ENCODE measurements around the gene NINL. TPM values are rescaled to one million over a fixed set of nuclear protein-coding genes. Genes with fewer than 3 reads are reported as not detected.

The NINL gene
- total and polyA plus RNA-seq, 2 of the 4 experiments (the other 2 are of a cell fraction): 3.0 to 10.4 TPM

DNA sequence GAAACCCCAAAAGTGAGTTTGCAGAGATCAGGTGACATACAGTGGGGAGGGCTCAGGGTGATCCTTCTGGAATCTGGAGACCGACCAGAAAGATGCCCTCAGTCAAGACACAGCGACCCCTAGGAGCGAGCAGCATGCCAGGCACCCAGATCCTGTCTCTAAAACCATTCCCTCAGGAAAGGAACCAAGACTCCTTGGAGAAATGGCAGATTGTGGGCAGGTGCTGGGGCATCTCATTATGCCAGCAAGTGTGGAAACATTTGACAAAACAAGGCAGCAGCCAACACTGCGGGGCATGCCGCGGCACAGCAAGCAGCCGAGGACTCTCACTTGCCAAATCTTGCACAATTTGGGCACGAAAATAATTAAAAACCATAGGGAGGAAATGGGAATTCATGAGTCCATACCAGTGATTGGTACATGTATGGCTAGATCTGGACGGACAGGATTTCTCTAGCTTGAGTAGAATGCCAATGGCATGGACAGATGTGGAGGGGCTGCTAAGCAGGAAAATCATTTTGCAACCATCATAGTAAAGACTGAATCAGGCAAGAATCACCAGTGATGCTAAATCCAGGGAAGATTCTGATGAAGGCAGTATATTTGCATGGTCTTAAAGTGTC lies 101.0 kb downstream of the NINL start:
- in situ Hi-C loops (cut with MboI; ENCODE audit: low sequenced_read_pairs): no loop called here
- no peak for DNase-seq
- peaks cover 3% of the 10 kb centered on the region for H3K4me1 ChIP-seq (ENCODE audit: control insufficient read depth, insufficient read depth, low read length)

More for the DNA sequence above, 101.0 kb downstream of the NINL start:
- no peak overlapping the region for H2AFZ ChIP-seq (replicated peaks; ENCODE audit: low read length, poor library complexity)
- ChIA-PET POLR2A (ENCODE audit: unreplicated experiment) (no interaction called here), CTCF (no interaction called here)
- intact Hi-C loops (cut with micrococcal nuclease): loop anchor here (10.0 kb wide), 1 partner anchor 110 kb away; no protein-coding TSS in a partner anchor
- H2BK20ac ChIP-seq (ENCODE audit: low read depth, low read length): no peak overlapping the region
- BruUV-seq (replicated peaks): no TSS peak
- no CpG with 5 or more reads among the region's 9 CpGs for WGBS, 2 experiments (ENCODE audit: extremely low coverage in 2 of 2, insufficient read length in 1 of 2)
- TF ChIP-seq, protein P1, sequence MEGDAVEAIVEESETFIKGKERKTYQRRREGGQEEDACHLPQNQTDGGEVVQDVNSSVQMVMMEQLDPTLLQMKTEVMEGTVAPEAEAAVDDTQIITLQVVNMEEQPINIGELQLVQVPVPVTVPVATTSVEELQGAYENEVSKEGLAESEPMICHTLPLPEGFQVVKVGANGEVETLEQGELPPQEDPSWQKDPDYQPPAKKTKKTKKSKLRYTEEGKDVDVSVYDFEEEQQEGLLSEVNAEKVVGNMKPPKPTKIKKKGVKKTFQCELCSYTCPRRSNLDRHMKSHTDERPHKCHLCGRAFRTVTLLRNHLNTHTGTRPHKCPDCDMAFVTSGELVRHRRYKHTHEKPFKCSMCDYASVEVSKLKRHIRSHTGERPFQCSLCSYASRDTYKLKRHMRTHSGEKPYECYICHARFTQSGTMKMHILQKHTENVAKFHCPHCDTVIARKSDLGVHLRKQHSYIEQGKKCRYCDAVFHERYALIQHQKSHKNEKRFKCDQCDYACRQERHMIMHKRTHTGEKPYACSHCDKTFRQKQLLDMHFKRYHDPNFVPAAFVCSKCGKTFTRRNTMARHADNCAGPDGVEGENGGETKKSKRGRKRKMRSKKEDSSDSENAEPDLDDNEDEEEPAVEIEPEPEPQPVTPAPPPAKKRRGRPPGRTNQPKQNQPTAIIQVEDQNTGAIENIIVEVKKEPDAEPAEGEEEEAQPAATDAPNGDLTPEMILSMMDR (conservative IDR thresholded peaks at IDR 0.05; ENCODE audit: low read depth, low read length): no peak
- TF ChIP-seq RFX5 (IDR thresholded peaks at IDR 0.05; ENCODE audit: low read depth, low read length) (no peak), NFE2L2 (IDR thresholded peaks at IDR 0.05; ENCODE audit: low read depth, low read length) (no peak), MAZ (IDR thresholded peaks at IDR 0.05; ENCODE audit: borderline replicate concordance, low read depth, low read length) (no peak), RAD21 (IDR thresholded peaks at IDR 0.05; ENCODE audit: low read length) (no peak), CEBPB (IDR thresholded peaks at IDR 0.05; ENCODE audit: low read depth, low read length) (no peak), RCOR1 (IDR thresholded peaks at IDR 0.05; ENCODE audit: insufficient replicate concordance, low read length) (no peak), MAFK (IDR thresholded peaks at IDR 0.05; ENCODE audit: low read depth, low read length) (no peak), BHLHE40 (IDR thresholded peaks at IDR 0.05; ENCODE audit: low read depth, low read length) (no peak), POLR2A (IDR thresholded peaks at IDR 0.05; ENCODE audit: low read depth, low read length) (no peak), CHD1 (IDR thresholded peaks at IDR 0.05; ENCODE audit: low read depth, low read length) (no peak), FOS (IDR thresholded peaks at IDR 0.05; ENCODE audit: low read depth, low read length) (no peak), MXI1 (IDR thresholded peaks at IDR 0.05; ENCODE audit: borderline replicate concordance, low read depth, low read length) (no peak), SMC3 (IDR thresholded peaks at IDR 0.05; ENCODE audit: low read depth, low read length) (no peak)
- TF ChIP-seq, protein P2, sequence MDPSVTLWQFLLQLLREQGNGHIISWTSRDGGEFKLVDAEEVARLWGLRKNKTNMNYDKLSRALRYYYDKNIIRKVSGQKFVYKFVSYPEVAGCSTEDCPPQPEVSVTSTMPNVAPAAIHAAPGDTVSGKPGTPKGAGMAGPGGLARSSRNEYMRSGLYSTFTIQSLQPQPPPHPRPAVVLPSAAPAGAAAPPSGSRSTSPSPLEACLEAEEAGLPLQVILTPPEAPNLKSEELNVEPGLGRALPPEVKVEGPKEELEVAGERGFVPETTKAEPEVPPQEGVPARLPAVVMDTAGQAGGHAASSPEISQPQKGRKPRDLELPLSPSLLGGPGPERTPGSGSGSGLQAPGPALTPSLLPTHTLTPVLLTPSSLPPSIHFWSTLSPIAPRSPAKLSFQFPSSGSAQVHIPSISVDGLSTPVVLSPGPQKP (IDR thresholded peaks at IDR 0.05; ENCODE audit: borderline replicate concordance, low read depth, low read length): no peak
- TF ChIP-seq, protein P3, sequence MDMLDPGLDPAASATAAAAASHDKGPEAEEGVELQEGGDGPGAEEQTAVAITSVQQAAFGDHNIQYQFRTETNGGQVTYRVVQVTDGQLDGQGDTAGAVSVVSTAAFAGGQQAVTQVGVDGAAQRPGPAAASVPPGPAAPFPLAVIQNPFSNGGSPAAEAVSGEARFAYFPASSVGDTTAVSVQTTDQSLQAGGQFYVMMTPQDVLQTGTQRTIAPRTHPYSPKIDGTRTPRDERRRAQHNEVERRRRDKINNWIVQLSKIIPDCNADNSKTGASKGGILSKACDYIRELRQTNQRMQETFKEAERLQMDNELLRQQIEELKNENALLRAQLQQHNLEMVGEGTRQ (IDR thresholded peaks at IDR 0.05; ENCODE audit: low read depth, low read length): no peak
- ATAC-seq (ENCODE audit: low read depth): no peak
- dilution Hi-C loops (cut with HindIII; ENCODE audit: low sequenced_read_pairs, unreplicated experiment): no loop called here
- H3K14ac ChIP-seq (replicated peaks; ENCODE audit: low read depth, low read length): no peak overlapping the region
- H4K20me1 ChIP-seq (ENCODE audit: insufficient read depth, low read length): no peaks in the 10 kb centered on the region
- H3K9me1 ChIP-seq (ENCODE audit: insufficient read depth, low read length): no peaks in the 10 kb centered on the region
- no peak overlapping the region for H3K4me2 ChIP-seq (ENCODE audit: low read depth, low read length)
- no peak overlapping the region for H2AK5ac ChIP-seq (ENCODE audit: low read depth, low read length)
- H2BK120ac ChIP-seq (ENCODE audit: low read depth, low read length): no peak overlapping the region
- no peaks in the 10 kb centered on the region for H3K27me3 ChIP-seq (ENCODE audit: control insufficient read depth, insufficient read depth, low read length)
- H3K18ac ChIP-seq (ENCODE audit: low read depth, low read length): no peak overlapping the region
- H2BK5ac ChIP-seq (ENCODE audit: low read depth, low read length, poor library complexity, severe bottlenecking): no peak overlapping the region
- no peak overlapping the region for H3K27ac ChIP-seq (ENCODE audit: insufficient read depth, low read length)
- no peak overlapping the region for H3K9ac ChIP-seq (ENCODE audit: low read depth, low read length)
- no peaks in the 10 kb centered on the region for H3K9me3 ChIP-seq (ENCODE audit: control insufficient read depth, insufficient read depth, low read length)
- H4K91ac ChIP-seq (ENCODE audit: insufficient read depth, low read depth, low read length): no peak overlapping the region
- no peak overlapping the region for H4K5ac ChIP-seq (ENCODE audit: low read depth, low read length)
- peaks cover 37% of the 10 kb centered on the region for H3K36me3 ChIP-seq (ENCODE audit: control insufficient read depth, insufficient read depth, low read length)
- no peak overlapping the region for H2AK9ac ChIP-seq (replicated peaks; ENCODE audit: low read depth, low read length, poor library complexity)
- H3K4me3 ChIP-seq (ENCODE audit: insufficient read depth, low read depth, low read length): no peak overlapping the region
- no peak overlapping the region for H3K56ac ChIP-seq (ENCODE audit: extremely low read depth, insufficient read depth, low read length)
- H3K79me1 ChIP-seq (ENCODE audit: low read depth in 1 of 2, low read length in 2 of 2): no peaks in the 10 kb centered on the region
- H3K23ac ChIP-seq (ENCODE audit: low read depth, low read length): no peak overlapping the region
- H4K8ac ChIP-seq (ENCODE audit: low read depth in 2 of 2, low read length in 2 of 2): no peak overlapping the region
- H3K4ac ChIP-seq (ENCODE audit: low read depth, low read length): no peak overlapping the region
- no peak overlapping the region for H2BK15ac ChIP-seq (ENCODE audit: low read depth, low read length)
